SIG-M5 (cell line): ENCODE results near the gene SUGP1.
"Not testable (repeated sequence)": the region's sequence is repeated elsewhere in the genome, so short reads cannot be mapped to it uniquely, and the experiment has no call there.

Experiments
- DNase-seq: peaks from one replicate; lab custom pipeline; 2025; lab: John Stamatoyannopoulos, UW

Gene SUGP1, protein sequence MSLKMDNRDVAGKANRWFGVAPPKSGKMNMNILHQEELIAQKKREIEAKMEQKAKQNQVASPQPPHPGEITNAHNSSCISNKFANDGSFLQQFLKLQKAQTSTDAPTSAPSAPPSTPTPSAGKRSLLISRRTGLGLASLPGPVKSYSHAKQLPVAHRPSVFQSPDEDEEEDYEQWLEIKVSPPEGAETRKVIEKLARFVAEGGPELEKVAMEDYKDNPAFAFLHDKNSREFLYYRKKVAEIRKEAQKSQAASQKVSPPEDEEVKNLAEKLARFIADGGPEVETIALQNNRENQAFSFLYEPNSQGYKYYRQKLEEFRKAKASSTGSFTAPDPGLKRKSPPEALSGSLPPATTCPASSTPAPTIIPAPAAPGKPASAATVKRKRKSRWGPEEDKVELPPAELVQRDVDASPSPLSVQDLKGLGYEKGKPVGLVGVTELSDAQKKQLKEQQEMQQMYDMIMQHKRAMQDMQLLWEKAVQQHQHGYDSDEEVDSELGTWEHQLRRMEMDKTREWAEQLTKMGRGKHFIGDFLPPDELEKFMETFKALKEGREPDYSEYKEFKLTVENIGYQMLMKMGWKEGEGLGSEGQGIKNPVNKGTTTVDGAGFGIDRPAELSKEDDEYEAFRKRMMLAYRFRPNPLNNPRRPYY

DNA sequence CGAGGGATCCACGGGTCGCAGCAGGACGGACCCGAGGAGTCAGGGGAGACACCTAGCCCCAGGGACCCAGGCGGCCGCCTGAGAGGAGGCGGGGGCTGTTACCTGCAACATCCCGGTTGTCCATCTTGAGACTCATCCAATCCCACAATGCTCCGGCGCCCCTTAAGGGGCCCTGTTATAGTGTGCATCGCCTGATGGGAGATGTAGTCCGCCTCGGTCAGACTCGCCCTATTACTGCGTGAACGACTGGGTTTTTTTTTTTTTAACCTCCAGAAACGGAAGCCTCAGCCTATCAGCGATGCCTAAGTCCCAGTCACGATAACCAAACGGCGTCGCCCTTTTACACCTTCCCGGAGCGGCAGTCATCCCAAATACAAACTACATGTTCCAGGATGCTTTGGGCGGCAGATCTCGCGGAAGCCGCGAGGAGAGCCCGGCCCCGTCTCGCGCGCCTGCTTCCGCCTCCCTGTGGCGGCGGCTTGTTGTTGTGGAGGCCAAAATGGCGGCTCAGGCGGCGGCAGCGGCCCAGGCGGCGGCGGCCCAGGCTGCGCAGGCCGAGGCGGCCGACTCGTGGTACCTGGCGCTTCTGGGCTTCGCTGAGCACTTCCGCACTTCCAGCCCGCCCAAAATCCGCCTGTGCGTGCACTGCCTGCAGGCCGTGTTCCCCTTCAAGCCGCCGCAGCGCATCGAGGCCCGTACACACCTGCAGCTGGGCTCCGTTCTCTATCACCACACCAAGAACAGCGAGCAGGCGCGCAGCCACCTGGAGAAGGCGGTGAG is at the start of gene SUGP1, which contains the start of gene MAU2:
Gene SUGP1, minus strand, starts transcription at position 149 of the 780 bp plus-strand sequence. Its CDS starts 13 bp downstream, at position 136.
Gene MAU2, plus strand, starts transcription at position 469 of the 780 bp plus-strand sequence. Its CDS starts 31 bp downstream, at position 500.
- DNase-seq = peak; percentile 63

DNA sequence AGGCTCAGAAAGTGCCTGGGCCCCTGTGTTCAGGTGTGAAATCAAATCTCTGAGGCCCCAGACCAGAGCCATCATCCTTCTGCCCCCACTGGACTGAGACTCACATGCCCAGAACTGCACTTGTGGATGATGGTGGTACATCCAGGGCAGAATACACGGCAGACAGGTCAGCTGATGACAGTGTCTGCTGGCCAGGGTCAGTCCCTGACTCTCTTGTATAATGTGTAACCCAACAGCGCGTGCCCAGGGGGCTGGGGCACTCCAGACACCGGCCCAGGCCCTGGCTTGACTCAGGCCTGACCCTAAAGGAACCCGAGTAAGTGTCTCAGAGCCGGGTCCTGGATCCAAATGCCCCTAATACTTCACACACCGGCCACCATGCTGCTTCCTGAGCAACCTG is 47.8 kb upstream of the SUGP1 start:
- no peak for DNase-seq

DNA sequence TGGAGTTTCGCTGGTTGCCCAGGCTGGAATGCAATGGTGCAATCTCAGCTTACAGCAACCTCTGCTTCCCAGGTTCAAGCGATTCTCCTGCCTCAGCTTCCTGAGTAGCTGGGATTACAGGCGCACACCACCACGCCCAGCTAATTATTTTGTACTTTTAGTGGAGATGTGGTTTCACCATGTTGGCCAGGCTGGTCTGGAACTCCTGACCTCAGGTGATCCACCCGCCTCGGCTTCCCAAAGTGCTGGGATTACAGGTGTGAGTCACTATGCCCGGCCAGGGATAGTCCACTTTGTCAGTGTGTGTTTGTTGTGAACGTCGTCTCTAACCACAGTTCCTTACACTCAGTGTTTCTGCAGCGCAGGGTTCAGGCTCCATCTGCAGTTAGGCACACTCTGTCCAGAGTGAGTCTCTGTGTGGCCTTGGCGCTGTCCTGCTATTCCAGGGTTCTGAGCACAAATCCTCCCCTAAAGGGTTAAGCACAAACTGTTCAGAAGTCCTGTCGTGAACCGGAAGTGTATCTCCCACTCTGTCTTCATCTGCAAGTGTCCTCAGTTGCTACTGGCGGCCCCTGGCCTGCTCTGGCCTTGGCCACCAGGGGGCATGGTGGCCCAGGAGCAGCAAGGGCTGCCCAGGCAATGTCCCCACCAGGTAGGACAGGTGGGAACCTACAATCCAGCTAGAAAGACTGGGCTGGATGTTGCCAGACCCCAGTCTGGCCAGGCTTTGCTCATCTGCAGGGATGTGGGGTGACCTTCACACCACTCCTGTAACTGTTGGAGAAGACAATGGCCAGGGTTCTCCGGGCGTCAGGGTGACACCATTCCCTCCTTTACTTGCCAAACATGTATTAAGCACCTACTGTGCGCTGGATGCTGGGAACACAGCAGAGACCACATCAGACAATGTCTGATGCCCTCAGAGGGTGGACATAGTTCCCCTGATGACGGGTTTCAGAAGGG is 46.4 kb upstream of the SUGP1 start:
- DNase-seq = no peak

DNA sequence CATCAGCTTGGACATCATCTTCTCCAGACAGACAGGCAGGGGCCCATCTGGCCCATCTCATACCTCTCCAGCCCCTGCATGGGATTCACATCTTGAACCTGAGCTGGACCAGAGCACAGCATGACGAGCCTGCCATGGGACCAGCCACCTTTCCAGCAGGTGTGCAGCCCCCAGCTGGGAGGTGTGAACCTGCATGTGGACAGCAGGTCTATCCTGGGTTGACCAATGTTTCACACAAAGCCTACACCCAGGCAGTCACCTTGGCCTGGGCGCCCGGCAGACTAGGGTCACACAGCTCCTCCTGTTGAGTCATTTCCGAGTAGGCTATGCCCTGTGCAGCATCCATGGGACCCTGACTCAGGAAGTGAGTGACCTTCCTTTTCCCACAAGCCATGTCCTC is 41.8 kb upstream of the SUGP1 start:
- DNase-seq = no peak

DNA sequence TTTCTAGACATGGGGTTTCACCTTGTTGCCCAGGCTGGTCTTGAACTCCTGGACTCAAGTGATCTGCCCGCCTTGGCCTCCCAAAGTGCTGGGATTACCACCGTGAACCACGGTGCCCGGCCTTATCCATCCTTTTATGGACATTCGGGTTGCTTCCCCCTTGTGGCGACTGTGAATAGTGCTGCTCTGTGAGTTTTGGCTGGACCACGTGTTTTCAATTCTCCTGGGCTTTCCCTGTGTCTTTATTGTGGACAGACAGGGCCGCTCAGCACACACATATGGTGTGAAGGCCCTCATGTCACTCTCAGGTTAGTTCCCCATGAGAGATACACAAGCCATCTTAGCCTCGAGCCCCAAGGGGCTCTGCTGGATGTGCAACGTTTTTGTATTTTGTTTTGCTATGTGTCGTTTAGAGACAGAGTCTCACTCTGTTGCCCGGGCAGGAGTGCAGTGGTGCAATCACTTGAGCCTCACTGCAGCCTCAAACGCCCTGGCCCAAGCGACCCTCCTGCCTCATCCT is 40.8 kb upstream of the SUGP1 start:
- DNase-seq = no peak

DNA sequence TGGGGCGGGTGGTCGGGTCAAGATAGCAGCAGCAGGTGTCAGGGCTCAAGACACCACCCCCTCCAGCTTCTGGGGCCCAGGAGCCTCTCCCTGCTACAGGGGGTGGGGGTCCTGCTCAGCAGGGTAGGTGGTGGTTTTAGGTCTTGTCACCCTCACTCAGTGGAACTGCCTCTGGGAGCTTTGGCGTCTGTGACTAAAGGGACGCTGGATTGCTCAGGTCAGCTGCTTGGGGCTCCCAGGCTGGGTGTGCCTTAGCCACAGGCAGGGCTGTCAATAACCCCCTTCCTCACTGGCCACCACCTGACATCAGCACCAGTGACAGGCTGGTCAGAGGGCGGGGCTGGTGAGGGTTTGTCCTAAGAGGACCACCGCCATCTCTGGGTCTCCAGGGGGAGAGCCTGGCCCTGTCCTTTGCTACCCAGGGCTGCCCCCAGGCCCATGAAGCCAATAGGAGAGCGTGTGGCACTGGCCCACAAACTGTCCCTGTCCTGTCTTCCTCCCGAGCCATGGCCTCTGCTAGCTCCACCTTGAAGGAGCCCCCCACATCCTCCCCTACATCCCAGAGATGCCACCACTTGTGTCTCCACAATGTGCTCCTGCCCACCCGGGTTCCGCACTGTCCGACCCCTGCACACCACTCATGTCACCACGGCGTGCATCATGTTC is 36.7 kb upstream of the SUGP1 start:
- DNase-seq = no peak

DNA sequence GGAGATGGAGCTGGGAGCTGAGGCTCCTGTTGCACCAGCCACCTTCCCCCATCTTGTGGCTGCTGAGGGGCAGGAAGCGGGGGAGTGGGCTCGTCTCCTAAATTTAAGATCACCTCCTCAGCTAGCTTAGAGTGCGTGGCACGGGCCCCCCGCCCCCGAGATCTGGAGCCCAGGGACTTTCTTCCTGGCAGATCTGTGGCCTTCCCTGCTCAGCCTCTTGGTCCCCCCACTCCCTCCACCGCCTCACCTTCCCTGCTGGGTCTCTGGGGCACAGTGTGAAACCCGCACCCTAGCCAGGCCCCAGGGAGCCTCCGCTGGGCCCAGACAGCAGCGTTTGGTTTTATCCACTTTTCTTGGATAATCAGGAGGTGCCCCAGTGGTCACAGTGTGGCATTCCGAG is 36.2 kb upstream of the SUGP1 start:
- no peak for DNase-seq

DNA sequence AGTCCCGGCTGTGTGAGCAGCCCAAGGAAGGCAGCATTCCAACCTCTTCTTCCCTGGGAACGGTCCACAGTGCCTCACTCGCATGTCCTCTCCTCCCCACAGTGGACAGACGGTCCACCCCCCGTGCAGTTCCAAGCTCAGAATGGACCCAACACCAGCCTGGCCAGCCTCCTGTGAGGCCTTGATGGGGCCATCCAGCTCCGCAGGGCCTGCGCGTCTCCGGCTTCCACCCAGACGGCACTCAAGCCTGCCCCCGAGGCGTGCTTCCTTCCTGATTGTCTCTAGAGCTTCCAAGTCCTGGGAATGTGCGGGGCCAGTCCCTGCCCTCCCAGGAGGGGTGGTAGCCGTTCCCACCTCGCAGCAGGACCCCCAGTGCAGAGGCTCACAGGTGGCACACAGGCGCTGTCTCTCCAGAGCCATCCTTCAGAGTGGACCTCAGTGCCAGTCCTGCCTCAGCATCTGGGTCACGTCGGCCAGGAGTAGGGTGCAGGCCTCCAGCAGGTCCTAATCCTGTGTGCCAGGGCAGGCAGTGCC is 35.4 kb upstream of the SUGP1 start:
- DNase-seq = no peak

DNA sequence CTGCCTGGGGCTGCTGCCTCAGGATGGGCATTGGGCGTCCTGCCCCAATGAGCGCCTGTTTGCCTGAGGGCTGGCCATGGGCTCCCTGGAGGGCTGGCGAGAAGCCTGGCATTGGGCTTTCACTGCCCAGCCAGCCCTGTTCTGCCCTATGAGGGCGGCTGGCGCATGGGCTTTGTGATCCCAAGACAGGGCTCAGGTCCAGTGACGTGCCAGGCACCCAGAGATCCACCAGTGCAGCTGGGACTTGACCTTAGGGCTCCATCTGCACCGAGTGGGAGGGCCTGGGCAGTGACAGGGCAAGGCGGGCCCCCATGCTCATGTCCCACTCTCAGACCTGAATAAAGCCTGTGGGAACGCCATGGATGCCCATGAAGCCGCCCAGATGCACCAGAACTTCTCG is 34.6 kb upstream of the SUGP1 start:
- DNase-seq = no peak

DNA sequence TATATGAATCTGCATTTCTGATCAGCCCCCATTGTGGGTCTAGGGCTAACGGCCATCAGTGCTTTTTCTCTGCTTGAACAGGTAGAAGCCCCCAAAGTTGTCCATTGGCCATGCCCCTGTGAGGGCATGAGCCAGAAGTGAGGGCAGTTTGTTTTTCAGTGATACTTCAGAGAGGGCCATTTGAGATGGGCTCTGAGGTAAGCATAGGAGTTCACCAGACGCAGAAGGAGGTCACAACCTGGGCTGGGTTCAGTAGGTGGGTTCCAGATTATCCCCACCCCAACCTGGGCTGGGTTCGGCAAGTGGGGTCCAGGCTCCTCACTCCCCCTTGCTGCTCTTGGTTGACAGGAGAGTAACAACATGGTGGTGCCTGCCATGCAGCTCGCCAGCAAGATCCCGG is 33.7 kb upstream of the SUGP1 start:
- no peak for DNase-seq

DNA sequence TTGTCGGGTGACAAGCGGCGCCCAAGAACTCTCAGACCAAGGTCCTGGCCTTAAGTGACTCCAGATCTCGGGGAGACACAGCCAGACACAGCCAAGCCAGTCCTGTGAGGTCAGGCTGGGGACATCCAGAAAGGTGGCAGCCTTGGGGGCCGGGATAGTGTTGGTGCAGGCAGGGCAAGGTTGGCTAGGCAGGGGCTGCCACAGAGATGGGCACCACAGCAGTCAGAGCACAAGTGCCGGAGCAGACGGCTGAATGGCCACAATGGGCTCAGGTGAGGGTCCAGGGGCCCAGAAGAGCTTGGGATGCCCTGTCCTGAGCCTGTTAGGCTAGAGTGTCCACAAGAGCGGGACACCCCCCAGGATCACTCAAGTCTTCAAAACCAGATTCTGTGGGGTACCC is 32.5 kb upstream of the SUGP1 start:
- DNase-seq = no peak

DNA sequence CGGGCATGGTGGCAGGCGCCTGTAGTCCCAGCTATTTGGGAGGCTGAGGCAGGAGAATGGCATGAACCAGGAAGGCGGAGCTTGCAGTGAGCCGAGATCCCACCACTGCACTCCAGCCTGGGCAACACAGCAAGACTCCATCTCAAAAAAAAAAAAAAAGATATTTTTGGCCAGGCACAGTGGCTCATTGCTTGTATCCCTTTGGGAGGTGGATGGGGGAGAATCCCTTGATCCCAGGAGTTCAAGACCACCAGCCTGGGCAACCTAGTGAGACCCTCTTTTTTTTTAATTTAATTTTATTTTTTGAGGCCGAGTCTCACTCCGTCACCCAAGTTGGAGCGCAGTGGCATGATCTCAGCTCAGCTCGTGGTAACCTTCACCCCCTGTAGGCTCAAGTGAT is 30.4 kb upstream of the SUGP1 start:
- not testable (repeated sequence) for DNase-seq

DNA sequence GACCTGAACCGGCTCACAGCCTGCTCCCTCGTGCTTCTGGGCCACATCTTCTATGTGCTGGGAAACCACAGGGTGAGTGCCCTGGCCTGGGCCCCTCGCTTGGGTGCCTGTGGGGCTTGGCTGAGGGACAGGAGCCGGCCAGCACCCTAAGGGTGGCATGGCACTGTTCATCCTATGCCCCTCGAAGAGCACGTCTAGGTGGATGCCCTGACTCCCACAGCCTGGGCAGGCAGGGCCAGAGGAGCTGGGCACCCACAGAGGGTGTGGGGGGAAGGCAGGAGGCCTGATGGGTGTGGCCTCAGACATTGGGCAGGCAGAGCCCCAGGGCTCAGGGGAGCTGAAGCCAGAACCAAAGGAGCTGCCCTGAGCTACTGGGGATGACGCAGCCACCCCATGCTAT is 29.1 kb upstream of the SUGP1 start:
- no peak for DNase-seq

DNA sequence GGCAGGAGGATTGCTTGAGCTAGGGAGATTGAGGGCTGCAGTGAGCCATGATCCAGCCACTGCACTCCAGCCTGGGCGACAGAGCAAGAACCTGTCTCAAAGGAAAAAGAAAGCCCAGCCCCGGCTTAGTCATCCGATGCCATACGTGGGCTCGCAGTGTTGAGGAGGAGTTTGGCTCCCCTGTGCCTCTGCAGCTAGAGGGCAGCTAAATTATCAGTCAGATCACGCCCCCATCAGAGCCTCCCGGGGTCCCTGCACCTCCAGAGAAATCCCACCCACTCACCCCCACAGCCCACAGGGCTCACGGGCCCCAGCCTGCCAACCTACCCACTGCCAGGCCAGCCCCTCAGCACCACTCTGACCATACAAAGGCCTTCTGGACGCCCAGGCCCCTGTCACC is 28.0 kb upstream of the SUGP1 start:
- DNase-seq = no peak

DNA sequence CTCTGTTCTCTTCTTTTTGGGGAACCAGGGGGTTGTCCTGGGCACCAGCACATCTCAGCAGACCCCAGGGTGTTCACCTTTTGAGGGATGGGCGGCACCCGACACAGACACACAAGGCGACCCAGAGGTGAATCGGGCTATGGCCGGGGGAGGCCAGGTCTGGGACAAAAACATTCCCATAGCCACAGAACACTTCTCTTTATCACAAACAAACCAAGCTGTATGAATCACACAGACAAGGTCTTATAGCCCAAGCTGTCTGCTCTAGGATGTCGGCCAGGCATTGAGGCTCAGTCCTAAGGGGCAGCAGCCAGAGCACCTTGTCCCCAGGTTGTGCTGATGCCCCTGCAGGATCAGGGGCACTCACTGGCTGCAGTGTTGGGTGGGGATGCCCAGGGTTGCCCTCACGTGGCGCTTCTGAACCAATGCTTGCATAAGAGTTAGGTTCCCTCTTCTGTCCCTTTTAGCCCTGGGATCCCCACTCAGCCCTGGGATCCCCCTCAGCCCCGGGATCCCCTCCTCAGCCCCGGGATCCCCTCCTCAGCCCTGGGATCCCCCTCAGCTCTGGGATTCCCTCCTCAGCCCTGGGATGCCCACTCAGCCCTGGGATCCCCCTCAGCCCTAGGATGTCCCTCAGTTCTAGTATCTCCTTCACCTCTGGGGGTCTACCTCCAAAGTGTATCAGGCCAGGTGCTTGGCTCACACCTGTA is 27.2 kb upstream of the SUGP1 start:
- DNase-seq = no peak

DNA sequence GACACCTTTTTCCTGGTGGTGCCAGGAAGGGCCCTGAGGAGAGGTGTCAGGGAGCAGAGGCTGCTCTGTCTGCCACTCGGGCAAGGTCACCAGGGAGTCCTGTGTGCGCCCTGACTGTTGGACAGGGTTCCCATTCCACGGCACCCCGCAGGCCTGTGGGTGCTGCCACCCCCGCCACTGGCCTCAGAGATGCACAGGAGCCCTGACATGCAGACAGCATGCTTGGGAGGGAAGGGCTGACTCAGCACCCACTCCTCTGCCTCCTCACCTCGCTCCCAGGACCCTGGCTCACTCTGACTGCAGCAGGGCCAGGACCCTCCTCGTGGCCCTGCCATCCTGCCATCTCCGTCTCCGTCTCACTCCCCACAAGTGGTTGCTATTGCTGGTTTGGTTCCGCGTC is 25.7 kb upstream of the SUGP1 start:
- DNase-seq = no peak

DNA sequence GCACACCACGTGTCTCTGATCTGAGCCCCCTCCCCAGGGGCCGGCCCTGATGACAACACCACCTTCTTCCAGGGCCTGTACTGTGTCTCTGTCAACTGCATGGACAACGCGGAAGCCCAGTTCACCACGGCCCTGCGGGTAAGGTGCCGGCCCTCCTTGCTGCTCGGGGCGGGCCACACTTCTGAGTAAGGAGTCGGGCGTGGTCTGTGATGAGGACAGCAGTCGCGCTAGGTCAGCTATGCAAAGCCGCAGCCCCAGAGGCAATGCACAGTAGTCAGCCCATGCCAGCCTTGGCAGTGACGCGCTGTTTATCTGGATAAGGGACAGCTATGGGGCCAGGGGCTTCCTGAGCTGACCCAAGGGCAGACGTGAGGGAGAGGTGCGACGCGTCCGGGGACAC is 24.9 kb upstream of the SUGP1 start:
- DNase-seq = no peak

DNA sequence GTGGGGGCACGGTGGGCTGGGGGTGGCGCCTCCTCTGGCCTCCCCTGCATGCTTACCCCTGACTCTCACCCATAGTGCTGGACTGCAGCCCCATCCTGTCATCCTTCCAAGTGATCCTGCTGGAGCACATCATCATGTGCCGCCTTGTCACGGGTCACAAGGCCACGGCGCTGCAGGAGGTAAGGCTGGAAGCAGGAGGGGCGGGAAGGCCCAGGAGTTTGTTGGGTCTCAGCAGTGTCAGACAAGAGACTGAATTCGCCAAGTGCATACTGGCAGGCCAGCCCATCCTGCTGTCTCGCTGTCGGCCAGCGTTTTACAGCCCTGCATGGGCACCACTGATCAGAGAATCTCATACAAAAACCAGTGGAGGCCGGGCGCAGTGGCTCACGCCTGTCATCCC is 23.5 kb upstream of the SUGP1 start:
- no peak for DNase-seq

DNA sequence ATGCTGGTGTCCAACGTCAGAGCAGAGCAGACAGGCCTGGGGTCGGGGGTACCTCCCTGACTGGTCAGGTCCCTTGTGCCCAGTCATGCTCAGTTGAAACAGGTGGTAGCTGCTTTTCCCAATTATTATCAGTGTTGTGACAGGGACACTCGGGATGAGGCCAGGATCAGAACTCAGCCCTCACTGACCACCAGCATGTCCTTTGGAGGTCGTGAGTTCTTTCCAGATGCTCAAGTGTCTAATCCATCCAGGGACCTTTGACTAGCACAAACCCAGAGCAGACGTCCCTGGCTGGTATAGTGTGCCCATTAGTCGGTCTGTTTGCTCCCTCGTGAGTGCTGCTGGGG is 22.7 kb upstream of the SUGP1 start:
- no peak for DNase-seq
